GM18517 (cell line): ENCODE data around the gene PDE4B.
"Not testable (repeated sequence)": the region's sequence is repeated elsewhere in the genome, so short reads cannot be mapped to it uniquely, and the experiment has no call there.

Experiments used
- ATAC-seq: cut with Tn5 transposase; IDR thresholded peaks from one replicate; pipeline ENCODE4 v1.9.1; 2021; ENCODE audit warnings: mild to moderate bottlenecking, moderate library complexity; ENCODE audit not compliant: unreplicated experiment

Gene PDE4B

GRCh38 chr1:65990161-65990560, 197.5 kb downstream of the PDE4B start:
- ATAC-seq, result no peak

- ATAC-seq, result no peak
These were observed 199.0 kb downstream of the PDE4B start for GRCh38 chr1:65991694-65992093.

GRCh38 chr1:65992165-65992821, 199.6 kb downstream of the PDE4B start:
- ATAC-seq, result no peak

GRCh38 chr1:65992831-65993271, 200.2 kb downstream of the PDE4B start:
- ATAC-seq, result no peak

- no peak for ATAC-seq
These were observed 201.5 kb downstream of the PDE4B start for GRCh38 chr1:65994223-65994622.

- ATAC-seq, result no peak
These were observed 202.6 kb downstream of the PDE4B start for GRCh38 chr1:65995336-65995735.

- ATAC-seq, result no peak
These were observed 203.2 kb downstream of the PDE4B start for GRCh38 chr1:65995928-65996327.

GRCh38 chr1:65997693-65998092, 205.0 kb downstream of the PDE4B start:
- no peak for ATAC-seq

- ATAC-seq, result no peak
These were observed 206.3 kb downstream of the PDE4B start for GRCh38 chr1:65998763-65999583.

- ATAC-seq, result no peak
These were observed 207.4 kb downstream of the PDE4B start for GRCh38 chr1:66000033-66000637.

- ATAC-seq, result no peak
These were observed 211.0 kb downstream of the PDE4B start for GRCh38 chr1:66003690-66004089.

GRCh38 chr1:66006534-66006933, 213.8 kb downstream of the PDE4B start:
- not testable (repeated sequence) for ATAC-seq

GRCh38 chr1:66012106-66012784, 219.6 kb downstream of the PDE4B start:
- no peak for ATAC-seq

- no peak for ATAC-seq
These were observed 220.7 kb downstream of the PDE4B start for GRCh38 chr1:66013371-66013770.

GRCh38 chr1:66022904-66023620, 230.4 kb downstream of the PDE4B start:
- no peak for ATAC-seq

- ATAC-seq, result no peak
These were observed 232.5 kb downstream of the PDE4B start for GRCh38 chr1:66025188-66025587.

- ATAC-seq, result no peak
These were observed 235.3 kb downstream of the PDE4B start for GRCh38 chr1:66028035-66028434.

GRCh38 chr1:66033781-66034180, 241.1 kb downstream of the PDE4B start:
- no peak for ATAC-seq

- no peak for ATAC-seq
These were observed 243.0 kb downstream of the PDE4B start for GRCh38 chr1:66035616-66036245.

GRCh38 chr1:66041654-66042053, 249.0 kb downstream of the PDE4B start:
- no peak for ATAC-seq
